ENCODE results near the gene PVALEF. TPM values are rescaled to one million over a fixed set of nuclear protein-coding genes. Genes with fewer than 3 reads are reported as not detected.

The PVALEF gene
- total RNA-seq, 1 donor from 2014 or later = not detected

- H3K36me3 ChIP-seq = no peaks in the 10 kb centered on the region
- peak overlapping the region; percentile 48 for H3K4me3 ChIP-seq
- intact Hi-C loops (cut with DNase I) = no loop called here
- H3K4me1 ChIP-seq = no peaks in the 10 kb centered on the region
- no peaks in the 10 kb centered on the region for H3K27me3 ChIP-seq
- peak; percentile 79 for DNase-seq
- no peak for TF ChIP-seq CTCF (IDR thresholded peaks at IDR 0.05)
- ATAC-seq = peak; percentile 57
- no peaks in the 10 kb centered on the region for H3K9me3 ChIP-seq
- H3K27ac ChIP-seq = peak overlapping the region; percentile 82
These were observed 34.6 kb upstream of the PVALEF start for GRCh38 chr17:81130385-81131361.

- Histone ChIP-seq H3K4me1 (no peaks in the 10 kb centered on the region), H3K27me3 (no peaks in the 10 kb centered on the region), H3K27ac (peak overlapping the region; percentile 82), H3K4me3 (peak overlapping the region; percentile 48), H3K9me3 (no peaks in the 10 kb centered on the region), H3K36me3 (no peaks in the 10 kb centered on the region)
- peak; percentile 89 for DNase-seq
- ATAC-seq = peak; percentile 76
- intact Hi-C loops (cut with DNase I) = no loop called here
- TF ChIP-seq CTCF (IDR thresholded peaks at IDR 0.05) = no peak
These were observed 33.7 kb upstream of the PVALEF start for GRCh38 chr17:81131486-81132196.

GRCh38 chr17:81132197-81132540, 33.1 kb upstream of the PVALEF start:
- DNase-seq (no peak), ATAC-seq (peak; percentile 22)
- Histone ChIP-seq H3K9me3 (no peaks in the 10 kb centered on the region), H3K4me3 (peak overlapping the region; percentile 48), H3K27me3 (no peaks in the 10 kb centered on the region), H3K27ac (peak overlapping the region; percentile 82), H3K36me3 (no peaks in the 10 kb centered on the region), H3K4me1 (no peaks in the 10 kb centered on the region)
- TF ChIP-seq CTCF (IDR thresholded peaks at IDR 0.05) = no peak
- intact Hi-C loops (cut with DNase I) = no loop called here

- H3K4me3 ChIP-seq = peak overlapping the region; percentile 48
- no peak for TF ChIP-seq CTCF (IDR thresholded peaks at IDR 0.05)
- no peaks in the 10 kb centered on the region for H3K9me3 ChIP-seq
- H3K4me1 ChIP-seq = no peaks in the 10 kb centered on the region
- intact Hi-C loops (cut with DNase I) = no loop called here
- peak overlapping the region; percentile 82 for H3K27ac ChIP-seq
- H3K36me3 ChIP-seq = no peaks in the 10 kb centered on the region
- no peaks in the 10 kb centered on the region for H3K27me3 ChIP-seq
- DNase-seq (peak; percentile 80), ATAC-seq (peak; percentile 52)
These were observed 32.3 kb upstream of the PVALEF start for GRCh38 chr17:81132770-81133723.

All from upper lobe of right lung (tissue), 1 donor.